Choroid plexus epithelial cell (primary cell): ENCODE results near the gene MTARC1.
A peak's percentile ranks its signal among the peaks of the same experiment; 100 is the strongest.

Experiments
- DNase-seq: peaks from one replicate; pipeline ENCODE4 v3.0.0-alpha.2; 2010; ENCODE audit warnings: low read depth
- H3K4me3 ChIP-seq: 2 replicates; pipeline ENCODE4 v1.5.1; 2011; ENCODE audit warnings: low read depth, mild to moderate bottlenecking, control low read depth, low read length, moderate library complexity
- CTCF ChIP-seq: conservative IDR thresholded peaks from 2 replicates; pipeline ENCODE4 v1.5.1; 2011; ENCODE audit warnings: low read depth, mild to moderate bottlenecking, control low read depth, inconsistent platforms, low read length, moderate library complexity

MTARC1 gene

GRCh38 chr1:220786337-220787068 lies at the start of gene MTARC1:
TSS of gene MTARC1 (plus strand) at chr1:220786913. CDS start at chr1:220786945, 32 bp downstream.
- DNase-seq = peak; percentile 14
- no peak for TF ChIP-seq CTCF
- peak within 1 kb of the TSS; percentile 55 for H3K4me3 ChIP-seq

- H3K4me3 ChIP-seq = no peak overlapping the region
- no peak for DNase-seq
- TF ChIP-seq CTCF = no peak
These were observed 45.4 kb upstream of the MTARC1 start for GRCh38 chr1:220741349-220741748.

GRCh38 chr1:220741825-220742224 lies 44.9 kb upstream of the MTARC1 start:
- no peak for TF ChIP-seq CTCF
- no peak overlapping the region for H3K4me3 ChIP-seq
- DNase-seq = no peak

- DNase-seq = no peak
- H3K4me3 ChIP-seq = no peak overlapping the region
- no peak for TF ChIP-seq CTCF
These were observed 44.2 kb upstream of the MTARC1 start for GRCh38 chr1:220742520-220742919.

GRCh38 chr1:220746851-220747250 lies 39.9 kb upstream of the MTARC1 start:
- TF ChIP-seq CTCF = no peak
- H3K4me3 ChIP-seq = no peak overlapping the region
- DNase-seq = no peak

GRCh38 chr1:220747437-220748088 lies 39.1 kb upstream of the MTARC1 start:
- TF ChIP-seq CTCF = no peak
- DNase-seq = no peak
- H3K4me3 ChIP-seq = peak overlapping the region; percentile 65
